KOPT-K1 (cell line): Measurements from ENCODE around the gene FAM219A.

Experiments
- H3K27ac ChIP-seq: fragments of 200-600 bp; sonication (generic); 2 replicates; pipeline ENCODE4 v1.5.1; 2016; ENCODE audit warnings: antibody characterized with exemption, mild to moderate bottlenecking, low read depth, low read length; ENCODE audit not compliant: poor library complexity, severe bottlenecking
- H3K36me3 ChIP-seq: fragments of 200-600 bp; sonication (generic); 2 replicates; pipeline ENCODE4 v1.5.1; 2017; ENCODE audit warnings: antibody characterized with exemption, mild to moderate bottlenecking, low read length, moderate library complexity; ENCODE audit not compliant: insufficient read depth
- H3K9me3 ChIP-seq: fragments of 200-600 bp; sonication (generic); 2 replicates; pipeline ENCODE4 v1.5.1; 2017; ENCODE audit warnings: antibody characterized with exemption, low read length, mild to moderate bottlenecking; ENCODE audit not compliant: insufficient read depth, poor library complexity, severe bottlenecking

Gene FAM219A

GRCh38 chr9:34458013-34458958 lies at the start of gene FAM219A, which contains the start of gene DNAI1:
Gene FAM219A, minus strand, starts transcription at chr9:34458570. Its CDS starts 307 bp downstream, at chr9:34458263.
Gene DNAI1, plus strand, starts transcription at chr9:34458805. Its CDS starts 201 bp downstream, at chr9:34459006.
- peak within 1 kb of the TSS; percentile 21 for H3K27ac ChIP-seq
- H3K9me3 ChIP-seq, result no peaks in the 10 kb centered on the region
- no peaks in the 10 kb centered on the region for H3K36me3 ChIP-seq

DNA sequence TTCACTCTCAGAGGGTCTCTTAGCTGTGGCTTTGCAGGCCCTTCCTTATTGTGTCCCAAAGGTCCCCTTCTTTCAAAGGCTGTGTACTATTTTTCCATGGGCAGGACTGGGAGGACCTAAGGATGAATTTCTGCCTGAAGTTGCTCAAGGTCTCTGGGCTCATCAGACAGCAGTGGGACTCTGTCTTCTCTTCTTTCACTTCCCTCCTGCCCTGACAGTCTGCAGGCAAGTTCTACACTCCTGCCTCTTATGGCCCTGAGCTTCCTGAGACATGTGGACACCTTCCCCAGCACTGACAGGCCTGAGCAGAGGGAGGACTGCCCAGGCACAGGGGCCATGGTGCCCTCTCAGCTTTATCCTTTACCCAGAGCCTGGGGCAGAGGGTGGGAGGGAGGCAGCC lies 49.6 kb upstream of the FAM219A start:
- H3K36me3 ChIP-seq, result no peaks in the 10 kb centered on the region
- no peak overlapping the region for H3K27ac ChIP-seq
- no peaks in the 10 kb centered on the region for H3K9me3 ChIP-seq

GRCh38 chr9:34507556-34507955 lies 49.2 kb upstream of the FAM219A start:
- Histone ChIP-seq H3K36me3 (no peaks in the 10 kb centered on the region), H3K27ac (no peak overlapping the region), H3K9me3 (no peaks in the 10 kb centered on the region)

DNA sequence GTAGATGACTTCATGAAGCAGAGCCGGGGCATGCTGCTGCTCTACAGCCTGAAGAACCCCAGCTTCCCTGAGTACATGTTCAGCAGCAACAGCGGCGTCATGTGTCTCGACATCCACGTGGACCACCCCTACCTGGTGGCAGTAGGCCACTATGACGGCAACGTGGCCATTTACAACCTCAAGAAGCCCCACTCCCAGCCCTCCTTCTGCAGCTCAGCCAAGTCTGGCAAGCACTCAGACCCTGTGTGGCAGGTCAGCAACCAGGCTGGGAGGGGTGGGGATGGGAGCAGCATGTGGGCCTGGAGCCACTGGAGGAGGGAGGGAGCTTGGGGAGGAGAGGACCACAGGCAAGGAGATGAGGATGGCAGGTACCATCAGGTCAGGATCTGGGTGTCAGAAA lies 48.3 kb upstream of the FAM219A start:
- Histone ChIP-seq H3K27ac (no peak overlapping the region), H3K36me3 (no peaks in the 10 kb centered on the region), H3K9me3 (no peaks in the 10 kb centered on the region)

- H3K9me3 ChIP-seq, result no peaks in the 10 kb centered on the region
- no peaks in the 10 kb centered on the region for H3K36me3 ChIP-seq
- H3K27ac ChIP-seq, result no peak overlapping the region
These were observed 47.2 kb upstream of the FAM219A start for GRCh38 chr9:34505370-34506120.

DNA sequence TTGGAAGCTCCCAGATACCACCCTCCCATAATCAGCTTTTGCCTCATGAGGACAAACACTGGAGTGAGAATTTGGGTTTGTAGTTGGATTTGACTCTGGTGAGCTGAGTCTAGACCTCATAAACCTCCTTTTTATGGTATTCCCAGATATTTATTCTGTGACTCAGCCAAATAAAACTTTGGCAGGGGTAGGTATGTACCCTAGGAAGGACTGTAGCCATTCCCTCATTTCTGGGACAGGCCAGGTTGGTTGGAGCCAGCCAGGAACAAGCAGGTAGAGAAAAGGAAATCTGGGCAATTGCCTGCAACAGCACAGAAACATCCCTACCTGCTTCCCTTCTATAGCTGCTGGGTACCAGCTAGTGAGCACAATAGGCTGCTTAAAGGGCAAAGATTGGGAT lies 45.0 kb upstream of the FAM219A start:
- Histone ChIP-seq H3K36me3 (no peaks in the 10 kb centered on the region), H3K9me3 (no peaks in the 10 kb centered on the region), H3K27ac (no peak overlapping the region)

- Histone ChIP-seq H3K9me3 (no peaks in the 10 kb centered on the region), H3K27ac (no peak overlapping the region), H3K36me3 (no peaks in the 10 kb centered on the region)
These were observed 44.5 kb upstream of the FAM219A start for GRCh38 chr9:34502891-34503290.

GRCh38 chr9:34502471-34502870 lies 44.1 kb upstream of the FAM219A start:
- H3K27ac ChIP-seq, result no peak overlapping the region

GRCh38 chr9:34501889-34502425 lies 43.6 kb upstream of the FAM219A start:
- Histone ChIP-seq H3K36me3 (no peaks in the 10 kb centered on the region), H3K27ac (no peak overlapping the region), H3K9me3 (no peaks in the 10 kb centered on the region)

More at GRCh38 chr9:34502471-34502870, 44.1 kb upstream of the FAM219A start:
- Histone ChIP-seq H3K9me3 (no peaks in the 10 kb centered on the region), H3K36me3 (no peaks in the 10 kb centered on the region)

DNA sequence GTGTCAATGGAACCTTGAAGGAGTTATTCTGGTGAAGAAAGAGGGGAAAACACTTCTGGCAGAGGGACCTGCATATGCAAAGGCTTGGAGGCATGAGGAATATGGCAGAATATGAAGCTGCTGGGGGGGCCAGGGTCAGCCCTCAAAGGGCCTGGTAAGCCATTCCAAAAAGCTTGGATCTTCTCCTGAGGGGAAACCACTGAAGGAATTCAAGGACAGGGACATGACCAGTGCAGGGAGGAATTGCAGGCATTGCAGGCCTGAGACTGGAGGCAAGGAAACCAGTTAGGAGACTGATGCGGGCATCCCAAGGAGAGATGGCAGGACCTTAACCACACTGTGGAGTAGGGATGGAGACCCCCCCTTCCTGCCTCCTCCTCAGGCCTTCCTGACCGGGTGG lies 43.0 kb upstream of the FAM219A start:
- H3K9me3 ChIP-seq, result no peaks in the 10 kb centered on the region

GRCh38 chr9:34500623-34501267 lies 42.4 kb upstream of the FAM219A start:
- Histone ChIP-seq H3K27ac (no peak overlapping the region), H3K36me3 (no peaks in the 10 kb centered on the region), H3K9me3 (no peaks in the 10 kb centered on the region)

More for the DNA sequence above, 43.0 kb upstream of the FAM219A start:
- Histone ChIP-seq H3K27ac (no peak overlapping the region), H3K36me3 (no peaks in the 10 kb centered on the region)

- H3K36me3 ChIP-seq, result no peaks in the 10 kb centered on the region
- no peaks in the 10 kb centered on the region for H3K9me3 ChIP-seq
- no peak overlapping the region for H3K27ac ChIP-seq
These were observed 40.7 kb upstream of the FAM219A start for GRCh38 chr9:34499076-34499475.

GRCh38 chr9:34498553-34498952 lies 40.2 kb upstream of the FAM219A start:
- Histone ChIP-seq H3K27ac (no peak overlapping the region), H3K36me3 (no peaks in the 10 kb centered on the region)

DNA sequence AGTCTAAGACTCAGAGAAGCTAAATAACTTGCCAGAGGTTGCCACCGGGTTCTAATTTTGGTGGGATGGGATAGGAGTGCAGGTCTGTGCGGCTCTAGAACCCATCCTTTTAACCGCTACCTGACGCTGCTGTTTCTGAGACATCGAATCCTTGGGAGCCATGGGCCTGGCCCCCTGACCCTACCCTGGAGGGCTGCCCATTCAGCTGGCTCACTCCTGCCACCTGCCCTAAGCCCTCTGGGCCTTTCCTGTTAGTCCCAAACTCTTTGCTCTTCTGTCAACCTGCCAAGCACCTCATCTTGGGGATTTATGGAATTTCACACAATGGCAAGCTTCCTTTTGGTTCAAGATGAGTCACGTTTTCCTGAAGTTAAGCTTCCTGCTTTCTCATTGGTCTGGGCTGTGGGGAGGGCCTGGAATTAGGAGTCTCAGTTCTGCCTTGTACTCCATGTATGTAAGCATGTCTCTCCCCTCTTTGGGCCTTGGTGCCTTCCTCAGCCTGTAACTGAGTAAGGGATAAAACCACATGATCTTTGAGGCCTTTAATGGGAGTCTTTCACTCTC lies 37.9 kb upstream of the FAM219A start:
- H3K9me3 ChIP-seq, result no peaks in the 10 kb centered on the region
- H3K27ac ChIP-seq, result no peak overlapping the region
- no peaks in the 10 kb centered on the region for H3K36me3 ChIP-seq

More at GRCh38 chr9:34498553-34498952, 40.2 kb upstream of the FAM219A start:
- no peaks in the 10 kb centered on the region for H3K9me3 ChIP-seq
